Pancreas (tissue), 10 donors: ENCODE measurements around the gene LIF. TPM values are rescaled to one million over a fixed set of nuclear protein-coding genes. Genes with fewer than 3 reads are reported as not detected.

ENCODE experiments used
- ATAC-seq, 4 donors: fragments of 200-7000 bp; cut with Tn5 transposase; one replicate each; pipeline versions ENCODE4 v1.8.0 to v1.9.1; 2020; ENCODE audit warnings: mild to moderate bottlenecking in 4 of 4, moderate library complexity in 4 of 4
- DNase-seq, 6 donors: peaks; one replicate each; pipeline ENCODE4 v3.0.0-alpha.2; 2020
- FAIRE-seq: peaks from 2 replicates; lab custom pipeline; 2012; peaks lifted over from hg19 to GRCh38; lab: Jason Lieb, UNC
- H3K27ac ChIP-seq, 4 donors: fragments of 200-600 bp; sonication (generic); 1 replicate in 3 of 4; 2 replicates in 1 of 4; pipeline versions ENCODE4 v1.5.0 to v1.8.0; 2020
- H3K27me3 ChIP-seq, 4 donors: fragments of 200-600 bp; one replicate each; pipeline ENCODE4 v1.8.0; 2021
- H3K36me3 ChIP-seq, 3 donors: fragments of 200-600 bp; sonication (generic) in 1 of 3; one replicate each; pipeline versions ENCODE4 v1.5.0 to v1.8.0; 2020 to 2021
- H3K4me1 ChIP-seq, 3 donors: fragments of 200-600 bp; one replicate each; pipeline ENCODE4 v1.8.0; 2021
- H3K4me3 ChIP-seq, 4 donors: fragments of 200-600 bp; sonication (generic) in 2 of 4; one replicate each; pipeline versions ENCODE4 v1.5.0 to v1.8.0; 2020 to 2021
- H3K9me3 ChIP-seq, 4 donors: fragments of 200-600 bp; one replicate each; pipeline ENCODE4 v1.8.0; 2021
- WGBS, 2 donors: extraction: QIAGEN DNeasy Blood & Tissue Kit; methylation state at CpG; one replicate each; pipeline ENCODE4 v1.1.7; 2013; 5-methylcytosine and 5-hydroxymethylcytosine counted together
- intact Hi-C, 3 donors: fragments of 100-400 bp; cut with DNase I; formaldehyde crosslinking; loops; one replicate each; pipeline versions ENCODE4 v1.11.1 to v1.14.2; 2022
- polyA plus RNA-seq, 2 donors: library from polyadenylated mRNA; stranded (reverse); fragments of 200-250 nt; gene quantifications; one replicate each; pipeline ENCODE4 v1.2.3, GENCODE V29; 2013
- total RNA-seq, 6 donors: library from RNA; stranded (reverse); fragmentation: NEBNext Ultra II Directional in 4 of 6; extraction: Animal tissue kit (Norgen Biotek cat#: 25700) in 4 of 6; gene quantifications; one replicate each; pipeline versions ENCODE4 v1.2.1 to v1.2.4, GENCODE V29; 2021 to 2023
- TF ChIP-seq, protein P1 (sequence below), 4 donors: fragments of 200-600 bp; sonication (generic) in 3 of 4; IDR thresholded peaks; one replicate each; pipeline versions ENCODE4 v1.5.0 to v1.8.0; 2021; ENCODE audit warnings: antibody characterized with exemption in 4 of 4
- donor health status: healthy with polysubstance abuse.
- donor health status: DM: no; HTN: no; CAD: no; lungs with moderate emphysema.
- donor health status: DM: no; HTN: no; CAD: no.
- donor health status: control.
- donor health status: control.
- donor health status: Bipolar disorder and iron deficiency.
- donor health status: DM: yes; HTN: yes; CAD: no.
- donor health status: DM: no; HTN: no; CAD: no.
- donor health status: DM: no; HTN: no; CAD: no.
- donor health status: DM: yes; HTN: yes; CAD: no.

LIF gene
- total and polyA plus RNA-seq, 8 donors, result 0.32 to 5.8 (median 2.3) TPM

DNA sequence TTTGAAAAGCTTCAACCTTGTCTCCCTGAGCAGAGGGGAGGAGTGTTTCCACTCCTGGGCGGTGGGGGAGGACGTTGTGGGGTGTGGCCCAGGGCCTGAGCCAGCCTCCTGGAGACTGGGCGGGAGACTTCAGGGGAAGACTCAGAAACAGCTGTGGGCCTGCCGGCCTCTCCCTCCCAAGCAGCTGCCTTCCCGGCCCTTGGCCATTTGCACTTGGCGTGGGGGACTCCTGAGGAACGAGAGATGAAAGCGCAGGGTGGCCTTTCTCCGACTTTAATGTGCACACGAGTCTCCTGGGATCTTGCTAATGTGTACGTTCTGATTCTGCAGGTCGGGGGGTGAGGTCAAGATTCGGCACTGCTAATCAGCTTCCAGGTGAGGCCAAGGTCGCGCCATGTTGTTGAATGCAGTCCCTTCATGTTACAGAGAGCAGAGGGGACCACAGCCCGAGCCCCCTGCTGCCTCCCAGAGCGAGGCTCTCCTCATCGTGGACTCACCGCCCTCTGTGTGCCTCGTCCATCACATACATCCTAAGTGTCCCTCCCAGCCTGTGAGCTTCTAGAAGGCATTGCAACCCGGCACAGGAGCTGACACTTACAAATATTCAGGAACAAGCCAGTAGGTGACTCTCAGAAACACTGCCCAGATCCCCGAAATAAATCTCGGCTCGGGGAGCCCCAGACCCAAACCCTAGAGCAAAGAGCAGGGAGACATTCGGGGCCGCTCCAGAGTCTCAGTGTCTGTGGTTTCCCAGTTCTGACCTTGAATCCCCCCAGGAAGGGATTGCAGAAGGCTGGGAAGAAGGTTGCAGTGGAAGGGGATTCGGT, 7.7 kb downstream of the LIF start:
- Histone ChIP-seq H3K27ac (no peak overlapping the region), H3K4me3 (no peak overlapping the region), H3K36me3 (no peaks in the 10 kb centered on the region), H3K9me3 (no peaks in the 10 kb centered on the region), H3K4me1 (peaks cover 7 to 9% (median 9%) of the 10 kb centered on the region in 3 donors), H3K27me3 (no peaks in the 10 kb centered on the region)
- ATAC-seq (peak in 2 of 4 donors; percentile 13 to 18), DNase-seq (no peak), FAIRE-seq (no peak)
- TF ChIP-seq, protein P1, sequence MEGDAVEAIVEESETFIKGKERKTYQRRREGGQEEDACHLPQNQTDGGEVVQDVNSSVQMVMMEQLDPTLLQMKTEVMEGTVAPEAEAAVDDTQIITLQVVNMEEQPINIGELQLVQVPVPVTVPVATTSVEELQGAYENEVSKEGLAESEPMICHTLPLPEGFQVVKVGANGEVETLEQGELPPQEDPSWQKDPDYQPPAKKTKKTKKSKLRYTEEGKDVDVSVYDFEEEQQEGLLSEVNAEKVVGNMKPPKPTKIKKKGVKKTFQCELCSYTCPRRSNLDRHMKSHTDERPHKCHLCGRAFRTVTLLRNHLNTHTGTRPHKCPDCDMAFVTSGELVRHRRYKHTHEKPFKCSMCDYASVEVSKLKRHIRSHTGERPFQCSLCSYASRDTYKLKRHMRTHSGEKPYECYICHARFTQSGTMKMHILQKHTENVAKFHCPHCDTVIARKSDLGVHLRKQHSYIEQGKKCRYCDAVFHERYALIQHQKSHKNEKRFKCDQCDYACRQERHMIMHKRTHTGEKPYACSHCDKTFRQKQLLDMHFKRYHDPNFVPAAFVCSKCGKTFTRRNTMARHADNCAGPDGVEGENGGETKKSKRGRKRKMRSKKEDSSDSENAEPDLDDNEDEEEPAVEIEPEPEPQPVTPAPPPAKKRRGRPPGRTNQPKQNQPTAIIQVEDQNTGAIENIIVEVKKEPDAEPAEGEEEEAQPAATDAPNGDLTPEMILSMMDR (IDR thresholded peaks at IDR 0.05), result no peak
- WGBS, 2 donors, result 81% methylated on average over 27 of the region's 27 CpGs
- intact Hi-C loops, result no loop called here

DNA sequence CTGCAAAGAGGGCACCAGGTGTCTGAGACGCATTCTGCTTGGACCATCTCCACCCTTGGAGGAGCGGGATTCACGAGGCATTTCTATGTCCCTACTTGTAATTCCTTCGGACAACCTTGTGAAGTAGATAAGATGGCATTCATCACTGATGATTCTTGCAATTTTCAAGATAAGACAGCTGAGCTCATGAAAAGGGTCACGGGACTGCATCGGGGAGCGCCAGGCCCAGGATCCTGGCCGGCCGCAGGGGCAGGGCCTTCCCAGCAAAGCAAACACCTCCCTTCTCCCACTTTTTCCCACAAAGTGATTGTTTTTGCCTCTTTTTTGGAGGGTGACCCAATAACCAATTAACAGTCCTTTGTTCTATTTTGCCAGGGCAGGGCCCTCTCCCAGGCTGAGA, 8.4 kb downstream of the LIF start:
- no peaks in the 10 kb centered on the region for H3K36me3 ChIP-seq
- peaks cover 7 to 9% (median 9%) of the 10 kb centered on the region in 3 donors for H3K4me1 ChIP-seq
- intact Hi-C loops, result no loop called here
- H3K27me3 ChIP-seq, result no peaks in the 10 kb centered on the region
- DNase-seq, result no peak
- H3K4me3 ChIP-seq, result no peak overlapping the region
- TF ChIP-seq, protein P1 (IDR thresholded peaks at IDR 0.05), result no peak
- H3K9me3 ChIP-seq, result no peaks in the 10 kb centered on the region
- no peak overlapping the region for H3K27ac ChIP-seq
- FAIRE-seq, result no peak
- 94 to 98% methylated on average over 9 of the region's 9 CpGs for WGBS, 2 donors
- no peak for ATAC-seq

DNA sequence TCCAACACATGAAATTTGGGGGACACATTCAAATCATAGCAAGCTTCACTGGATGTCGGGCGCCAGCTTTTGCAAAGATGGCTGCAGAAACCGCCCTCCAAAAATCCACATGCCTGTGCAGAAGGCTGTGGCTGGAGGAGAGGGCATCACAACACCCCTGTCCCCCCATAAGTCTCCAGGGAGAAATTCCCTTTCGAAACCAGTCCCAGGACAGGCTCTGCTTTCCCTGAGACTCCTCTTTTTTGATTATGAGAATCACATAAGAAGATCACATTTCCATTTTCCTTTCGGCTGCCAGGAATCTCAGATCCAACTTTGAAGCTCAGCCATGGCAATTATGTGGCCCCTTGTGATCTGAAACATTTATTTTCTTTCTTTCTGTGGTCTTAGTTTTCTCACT, 9.7 kb downstream of the LIF start:
- intact Hi-C loops, result no loop called here
- Histone ChIP-seq H3K4me3 (no peak overlapping the region), H3K9me3 (no peaks in the 10 kb centered on the region), H3K4me1 (peaks cover 7 to 9% (median 9%) of the 10 kb centered on the region in 3 donors), H3K27ac (no peak overlapping the region), H3K27me3 (no peaks in the 10 kb centered on the region), H3K36me3 (no peaks in the 10 kb centered on the region)
- ATAC-seq (no peak), DNase-seq (no peak), FAIRE-seq (no peak)
- WGBS, 2 donors, result 96 to 97% methylated on average over 5 of the region's 5 CpGs
- TF ChIP-seq, protein P1 (IDR thresholded peaks at IDR 0.05), result no peak

DNA sequence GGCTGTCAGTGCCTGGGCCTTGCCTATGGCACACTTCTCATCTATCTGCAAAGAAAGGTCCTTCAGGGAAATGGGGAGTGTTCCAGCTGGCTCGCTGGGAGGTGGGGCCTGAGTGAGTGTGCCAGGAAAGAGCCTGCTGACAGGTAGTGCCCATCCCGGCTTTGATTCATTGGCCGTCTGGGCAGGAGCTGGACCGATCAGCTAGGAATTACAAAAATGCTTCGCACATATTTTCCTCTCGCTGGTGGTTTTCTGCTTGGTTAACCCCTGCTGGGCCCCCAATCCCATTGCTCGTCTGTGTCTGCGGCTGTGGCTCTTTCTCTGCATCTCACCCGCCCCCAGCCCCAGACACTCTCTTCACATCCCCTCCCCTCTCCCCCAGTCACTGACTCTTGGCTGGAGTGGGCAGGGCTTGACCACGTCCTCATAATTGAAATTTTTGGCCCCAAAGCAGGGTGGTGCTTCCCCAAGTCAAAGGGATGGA, 10.8 kb downstream of the LIF start:
- intact Hi-C loops, result no loop called here
- H3K9me3 ChIP-seq, result no peaks in the 10 kb centered on the region
- TF ChIP-seq, protein P1 (IDR thresholded peaks at IDR 0.05), result no peak
- peak overlapping the region in 3 of 4 donors; percentile 24 to 44 (median 41) for H3K27ac ChIP-seq
- H3K4me3 ChIP-seq, result no peak overlapping the region
- peak in 2 of 6 donors; percentile 45 to 60 for DNase-seq
- FAIRE-seq, result no peak
- peaks cover 7 to 9% (median 9%) of the 10 kb centered on the region in 3 donors for H3K4me1 ChIP-seq
- WGBS, 2 donors, result 55 to 59% methylated on average over 10 of the region's 10 CpGs
- no peaks in the 10 kb centered on the region for H3K36me3 ChIP-seq
- ATAC-seq, result peak; percentile 64 to 71 (median 71)
- H3K27me3 ChIP-seq, result no peaks in the 10 kb centered on the region
